GM23338 (cell line): ENCODE results near the gene COBL. TPM values are rescaled to one million over a fixed set of nuclear protein-coding genes. Genes with fewer than 3 reads are reported as not detected.

Experiments
- ATAC-seq: fragments of 200-7000 bp; cut with Tn5 transposase; 3 replicates; pipeline ENCODE4 v1.9.1; 2020
- DNase-seq: peaks from one replicate; pipeline ENCODE4 v3.0.0-alpha.2; 2015; ENCODE audit warnings: low spot score
- H2AFZ ChIP-seq: fragments of 200-600 bp; sonication (generic); 2 replicates; pipeline ENCODE4 v1.8.0; 2016; ENCODE audit warnings: antibody characterized with exemption, mild to moderate bottlenecking, moderate library complexity
- H3F3A ChIP-seq: fragments of 200-600 bp; sonication (generic); replicated peaks from 2 replicates; pipeline ENCODE4 v1.8.0; 2017; ENCODE audit warnings: antibody characterized with exemption, mixed run types, low read depth
- H3K27ac ChIP-seq: fragments of 200-600 bp; sonication (generic); 2 replicates; pipeline ENCODE4 v1.6.1; 2016; ENCODE audit warnings: low read depth
- H3K27me3 ChIP-seq: fragments of 200-600 bp; sonication (generic); 2 replicates; pipeline ENCODE4 v1.8.0; 2016; ENCODE audit warnings: mild to moderate bottlenecking, mixed run types, moderate library complexity; ENCODE audit not compliant: insufficient read depth
- H3K36me3 ChIP-seq: fragments of 200-600 bp; sonication (generic); 2 replicates; pipeline ENCODE4 v1.8.0; 2016; ENCODE audit warnings: mild to moderate bottlenecking; ENCODE audit not compliant: insufficient read depth
- H3K4me1 ChIP-seq: fragments of 200-600 bp; sonication (generic); 2 replicates; pipeline ENCODE4 v1.8.0; 2016; ENCODE audit warnings: mild to moderate bottlenecking, moderate library complexity; ENCODE audit not compliant: insufficient read depth
- H3K4me2 ChIP-seq: fragments of 200-600 bp; sonication (generic); 2 replicates; pipeline ENCODE4 v1.7.1; 2017; ENCODE audit warnings: mixed run types
- H3K4me3 ChIP-seq: fragments of 200-600 bp; sonication (generic); 2 replicates; pipeline ENCODE4 v1.6.1; 2016; ENCODE audit warnings: mixed run types
- H3K79me2 ChIP-seq: fragments of 200-600 bp; sonication (generic); replicated peaks from 2 replicates; pipeline ENCODE4 v1.8.0; 2017; ENCODE audit warnings: mild to moderate bottlenecking; ENCODE audit not compliant: insufficient read depth
- H3K9me2 ChIP-seq: fragments of 200-600 bp; sonication (generic); 2 replicates; pipeline ENCODE4 v1.8.0; 2017; ENCODE audit not compliant: insufficient read depth
- H4K20me1 ChIP-seq: fragments of 200-600 bp; sonication (generic); replicated peaks from 2 replicates; pipeline ENCODE4 v1.8.0; 2017; ENCODE audit warnings: mild to moderate bottlenecking; ENCODE audit not compliant: insufficient read depth
- H3K27ac Mint-ChIP-seq: 2 replicates; pipeline ENCODE4 v1.8.0; 2020; ENCODE audit warnings: inconsistent platforms, mild to moderate bottlenecking, moderate library complexity, mixed read lengths
- H3K27me3 Mint-ChIP-seq: 3 replicates; pipeline ENCODE4 v1.8.0; 2022; ENCODE audit warnings: low read depth, mild to moderate bottlenecking, moderate library complexity, mixed read lengths, inconsistent platforms; ENCODE audit not compliant: insufficient read depth, poor library complexity
- H3K36me3 Mint-ChIP-seq: 3 replicates; pipeline ENCODE4 v1.8.0; 2021; ENCODE audit warnings: low read depth, mild to moderate bottlenecking, inconsistent platforms, moderate library complexity, mixed read lengths
- H3K4me1 Mint-ChIP-seq: 3 replicates; pipeline ENCODE4 v1.8.0; 2020; ENCODE audit warnings: mild to moderate bottlenecking, inconsistent platforms, mixed read lengths
- H3K4me3 Mint-ChIP-seq: 3 replicates; pipeline ENCODE4 v1.8.0; 2021; ENCODE audit warnings: moderate library complexity, mild to moderate bottlenecking, inconsistent platforms, mixed read lengths
- H3K9me3 Mint-ChIP-seq: 3 replicates; pipeline ENCODE4 v1.8.0; 2020; ENCODE audit warnings: moderate library complexity, mild to moderate bottlenecking, inconsistent platforms, mixed read lengths
- CREB1 ChIP-seq: fragments of 250-450 bp; sonication (Bioruptor Pico); IDR thresholded peaks from 2 replicates; pipeline ENCODE4 v1.5.0; 2020; ENCODE audit warnings: low read depth, mild to moderate bottlenecking, moderate library complexity
- EZH2 ChIP-seq: fragments of 200-600 bp; sonication (generic); IDR thresholded peaks from one replicate; pipeline ENCODE4 v1.8.0; 2017; ENCODE audit warnings: antibody characterized with exemption, mild to moderate bottlenecking, low read depth; ENCODE audit not compliant: unreplicated experiment
- EZH2phosphoT487 ChIP-seq: fragments of 200-600 bp; sonication (generic); IDR thresholded peaks from one replicate; pipeline ENCODE4 v1.8.1; 2018; ENCODE audit warnings: antibody characterized with exemption; ENCODE audit not compliant: unreplicated experiment
- JUNB ChIP-seq: IDR thresholded peaks from one replicate; pipeline ENCODE4 v1.6.1; 2016; ENCODE audit warnings: antibody characterized with exemption; ENCODE audit not compliant: unreplicated experiment
- NANOG ChIP-seq: IDR thresholded peaks from 2 replicates; pipeline ENCODE4 v1.6.1; 2016; ENCODE audit warnings: antibody characterized with exemption, borderline replicate concordance
- STAT1 ChIP-seq: IDR thresholded peaks from one replicate; pipeline ENCODE4 v1.6.1; 2016; ENCODE audit warnings: antibody characterized with exemption; ENCODE audit not compliant: unreplicated experiment
- ZNF114 ChIP-seq: fragments of 250-450 bp; sonication (Bioruptor Pico); IDR thresholded peaks from 2 replicates; pipeline ENCODE4 v1.5.0; 2020; ENCODE audit warnings: mild to moderate bottlenecking, moderate library complexity
- ZNF331 ChIP-seq: fragments of 250-450 bp; sonication (Bioruptor Pico); IDR thresholded peaks from 2 replicates; pipeline ENCODE4 v1.5.0; 2020; ENCODE audit warnings: low read depth, mild to moderate bottlenecking, moderate library complexity
- polyA plus RNA-seq: library from polyadenylated mRNA; unstranded; fragments of >200 nt; fragmentation: Nextera tagmentation; extraction: Ambion mirVana; gene quantifications from 2 replicates; pipeline ENCODE4 v1.2.1, GENCODE V29; 2016
- total RNA-seq: library from RNA; depleted of rRNA; stranded (reverse); fragments of >200 nt; shearing (Covaris generic); gene quantifications from 2 replicates; pipeline ENCODE4 v1.2.3, GENCODE V29; 2014
- TF ChIP-seq, protein P1 (sequence below): IDR thresholded peaks from 2 replicates; pipeline ENCODE4 v1.6.1; 2016; ENCODE audit warnings: antibody characterized with exemption
- TF ChIP-seq, protein P2 (sequence below): fragments of 250-450 bp; sonication (Bioruptor Pico); IDR thresholded peaks from 2 replicates; pipeline ENCODE4 v1.5.0; 2020; ENCODE audit warnings: mild to moderate bottlenecking, moderate library complexity
- TF ChIP-seq, protein P3 (sequence below), 2 experiments: fragments of 200-600 bp in 1 of 2; sonication (generic) in 1 of 2; conservative IDR thresholded peaks; 2 replicates each; pipeline versions ENCODE4 v1.5.1 to v1.6.1; 2016 to 2017; ENCODE audit warnings: antibody characterized with exemption in 2 of 2, low read depth in 2 of 2, mild to moderate bottlenecking in 2 of 2, moderate library complexity in 1 of 2

COBL gene
- total and polyA plus RNA-seq, 2 experiments from 2014 or later: 18.3 to 51.9 TPM

DNA sequence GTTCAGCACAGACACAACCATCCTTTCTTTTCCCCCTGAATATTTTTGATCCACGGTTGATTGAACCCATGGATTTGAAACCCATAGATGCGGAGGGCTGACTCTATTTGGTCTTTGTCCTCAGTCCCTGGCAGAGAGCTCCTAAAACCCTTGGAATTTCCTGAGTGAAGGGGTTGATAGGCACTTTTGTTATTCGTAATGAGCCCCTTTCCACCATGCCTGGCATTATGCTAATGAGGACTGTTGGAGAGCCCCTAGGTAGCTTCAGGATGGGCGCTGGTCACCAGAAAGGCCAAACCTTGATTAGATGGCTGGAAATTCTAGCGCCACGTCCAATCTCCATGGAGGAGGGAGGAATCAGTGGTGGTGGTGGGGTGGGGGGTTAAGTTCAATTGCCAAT lies 328.1 kb downstream of the COBL start:
- Histone ChIP-seq H3K4me3 (no peak overlapping the region), H3K9me2 (peaks cover 15% of the 10 kb centered on the region), H3K36me3 (no peaks in the 10 kb centered on the region), H3K27me3 (no peaks in the 10 kb centered on the region), H3K4me2 (peak overlapping the region; percentile 17; the same call in 1 of the 2 replicates), H3K27ac (no peak overlapping the region), H2AFZ (no peak overlapping the region), H3K4me1 (peaks cover 28% of the 10 kb centered on the region), H3K79me2 (no peaks in the 10 kb centered on the region), H4K20me1 (no peaks in the 10 kb centered on the region), H3F3A (no peaks in the 10 kb centered on the region)
- 0 out of 3 replicates have a peak, but pooled peaks cover 4% of the 10 kb centered on the region for H3K9me3 Mint-ChIP-seq
- no peak overlapping the region; the same call in 2 of the 3 replicates for H3K4me3 Mint-ChIP-seq
- TF ChIP-seq, protein P1, sequence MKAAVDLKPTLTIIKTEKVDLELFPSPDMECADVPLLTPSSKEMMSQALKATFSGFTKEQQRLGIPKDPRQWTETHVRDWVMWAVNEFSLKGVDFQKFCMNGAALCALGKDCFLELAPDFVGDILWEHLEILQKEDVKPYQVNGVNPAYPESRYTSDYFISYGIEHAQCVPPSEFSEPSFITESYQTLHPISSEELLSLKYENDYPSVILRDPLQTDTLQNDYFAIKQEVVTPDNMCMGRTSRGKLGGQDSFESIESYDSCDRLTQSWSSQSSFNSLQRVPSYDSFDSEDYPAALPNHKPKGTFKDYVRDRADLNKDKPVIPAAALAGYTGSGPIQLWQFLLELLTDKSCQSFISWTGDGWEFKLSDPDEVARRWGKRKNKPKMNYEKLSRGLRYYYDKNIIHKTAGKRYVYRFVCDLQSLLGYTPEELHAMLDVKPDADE: no peak
- TF ChIP-seq CREB1 (CRISPR knock-in tag) (no peak), NANOG (peak; percentile 59; the same call in 1 of the 2 replicates), JUNB (no peak), STAT1 (no peak), ZNF331 (CRISPR knock-in tag) (no peak), ZNF114 (CRISPR knock-in tag) (no peak), EZH2 (no peak), EZH2phosphoT487 (no peak)
- TF ChIP-seq, protein P2, sequence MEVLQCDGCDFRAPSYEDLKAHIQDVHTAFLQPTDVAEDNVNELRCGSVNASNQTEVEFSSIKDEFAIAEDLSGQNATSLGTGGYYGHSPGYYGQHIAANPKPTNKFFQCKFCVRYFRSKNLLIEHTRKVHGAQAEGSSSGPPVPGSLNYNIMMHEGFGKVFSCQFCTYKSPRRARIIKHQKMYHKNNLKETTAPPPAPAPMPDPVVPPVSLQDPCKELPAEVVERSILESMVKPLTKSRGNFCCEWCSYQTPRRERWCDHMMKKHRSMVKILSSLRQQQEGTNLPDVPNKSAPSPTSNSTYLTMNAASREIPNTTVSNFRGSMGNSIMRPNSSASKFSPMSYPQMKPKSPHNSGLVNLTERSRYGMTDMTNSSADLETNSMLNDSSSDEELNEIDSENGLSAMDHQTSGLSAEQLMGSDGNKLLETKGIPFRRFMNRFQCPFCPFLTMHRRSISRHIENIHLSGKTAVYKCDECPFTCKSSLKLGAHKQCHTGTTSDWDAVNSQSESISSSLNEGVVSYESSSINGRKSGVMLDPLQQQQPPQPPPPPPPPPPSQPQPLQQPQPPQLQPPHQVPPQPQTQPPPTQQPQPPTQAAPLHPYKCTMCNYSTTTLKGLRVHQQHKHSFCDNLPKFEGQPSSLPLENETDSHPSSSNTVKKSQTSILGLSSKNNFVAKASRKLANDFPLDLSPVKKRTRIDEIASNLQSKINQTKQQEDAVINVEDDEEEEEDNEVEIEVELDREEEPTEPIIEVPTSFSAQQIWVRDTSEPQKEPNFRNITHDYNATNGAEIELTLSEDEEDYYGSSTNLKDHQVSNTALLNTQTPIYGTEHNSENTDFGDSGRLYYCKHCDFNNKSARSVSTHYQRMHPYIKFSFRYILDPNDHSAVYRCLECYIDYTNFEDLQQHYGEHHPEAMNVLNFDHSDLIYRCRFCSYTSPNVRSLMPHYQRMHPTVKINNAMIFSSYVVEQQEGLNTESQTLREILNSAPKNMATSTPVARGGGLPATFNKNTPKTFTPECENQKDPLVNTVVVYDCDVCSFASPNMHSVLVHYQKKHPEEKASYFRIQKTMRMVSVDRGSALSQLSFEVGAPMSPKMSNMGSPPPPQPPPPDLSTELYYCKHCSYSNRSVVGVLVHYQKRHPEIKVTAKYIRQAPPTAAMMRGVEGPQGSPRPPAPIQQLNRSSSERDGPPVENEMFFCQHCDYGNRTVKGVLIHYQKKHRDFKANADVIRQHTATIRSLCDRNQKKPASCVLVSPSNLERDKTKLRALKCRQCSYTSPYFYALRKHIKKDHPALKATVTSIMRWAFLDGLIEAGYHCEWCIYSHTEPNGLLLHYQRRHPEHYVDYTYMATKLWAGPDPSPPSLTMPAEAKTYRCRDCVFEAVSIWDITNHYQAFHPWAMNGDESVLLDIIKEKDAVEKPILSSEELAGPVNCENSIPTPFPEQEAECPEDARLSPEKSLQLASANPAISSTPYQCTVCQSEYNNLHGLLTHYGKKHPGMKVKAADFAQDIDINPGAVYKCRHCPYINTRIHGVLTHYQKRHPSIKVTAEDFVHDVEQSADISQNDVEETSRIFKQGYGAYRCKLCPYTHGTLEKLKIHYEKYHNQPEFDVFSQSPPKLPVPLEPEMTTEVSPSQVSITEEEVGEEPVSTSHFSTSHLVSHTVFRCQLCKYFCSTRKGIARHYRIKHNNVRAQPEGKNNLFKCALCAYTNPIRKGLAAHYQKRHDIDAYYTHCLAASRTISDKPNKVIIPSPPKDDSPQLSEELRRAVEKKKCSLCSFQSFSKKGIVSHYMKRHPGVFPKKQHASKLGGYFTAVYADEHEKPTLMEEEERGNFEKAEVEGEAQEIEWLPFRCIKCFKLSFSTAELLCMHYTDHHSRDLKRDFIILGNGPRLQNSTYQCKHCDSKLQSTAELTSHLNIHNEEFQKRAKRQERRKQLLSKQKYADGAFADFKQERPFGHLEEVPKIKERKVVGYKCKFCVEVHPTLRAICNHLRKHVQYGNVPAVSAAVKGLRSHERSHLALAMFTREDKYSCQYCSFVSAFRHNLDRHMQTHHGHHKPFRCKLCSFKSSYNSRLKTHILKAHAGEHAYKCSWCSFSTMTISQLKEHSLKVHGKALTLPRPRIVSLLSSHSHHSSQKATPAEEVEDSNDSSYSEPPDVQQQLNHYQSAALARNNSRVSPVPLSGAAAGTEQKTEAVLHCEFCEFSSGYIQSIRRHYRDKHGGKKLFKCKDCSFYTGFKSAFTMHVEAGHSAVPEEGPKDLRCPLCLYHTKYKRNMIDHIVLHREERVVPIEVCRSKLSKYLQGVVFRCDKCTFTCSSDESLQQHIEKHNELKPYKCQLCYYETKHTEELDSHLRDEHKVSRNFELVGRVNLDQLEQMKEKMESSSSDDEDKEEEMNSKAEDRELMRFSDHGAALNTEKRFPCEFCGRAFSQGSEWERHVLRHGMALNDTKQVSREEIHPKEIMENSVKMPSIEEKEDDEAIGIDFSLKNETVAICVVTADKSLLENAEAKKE (CRISPR knock-in tag): peak; percentile 94
- TF ChIP-seq, protein P3, sequence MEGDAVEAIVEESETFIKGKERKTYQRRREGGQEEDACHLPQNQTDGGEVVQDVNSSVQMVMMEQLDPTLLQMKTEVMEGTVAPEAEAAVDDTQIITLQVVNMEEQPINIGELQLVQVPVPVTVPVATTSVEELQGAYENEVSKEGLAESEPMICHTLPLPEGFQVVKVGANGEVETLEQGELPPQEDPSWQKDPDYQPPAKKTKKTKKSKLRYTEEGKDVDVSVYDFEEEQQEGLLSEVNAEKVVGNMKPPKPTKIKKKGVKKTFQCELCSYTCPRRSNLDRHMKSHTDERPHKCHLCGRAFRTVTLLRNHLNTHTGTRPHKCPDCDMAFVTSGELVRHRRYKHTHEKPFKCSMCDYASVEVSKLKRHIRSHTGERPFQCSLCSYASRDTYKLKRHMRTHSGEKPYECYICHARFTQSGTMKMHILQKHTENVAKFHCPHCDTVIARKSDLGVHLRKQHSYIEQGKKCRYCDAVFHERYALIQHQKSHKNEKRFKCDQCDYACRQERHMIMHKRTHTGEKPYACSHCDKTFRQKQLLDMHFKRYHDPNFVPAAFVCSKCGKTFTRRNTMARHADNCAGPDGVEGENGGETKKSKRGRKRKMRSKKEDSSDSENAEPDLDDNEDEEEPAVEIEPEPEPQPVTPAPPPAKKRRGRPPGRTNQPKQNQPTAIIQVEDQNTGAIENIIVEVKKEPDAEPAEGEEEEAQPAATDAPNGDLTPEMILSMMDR (conservative IDR thresholded peaks at IDR 0.05; ENCODE audit: low read depth in 2 of 2): no peak
- H3K36me3 Mint-ChIP-seq: no peaks in the 10 kb centered on the region
- ATAC-seq (peak; percentile 84), DNase-seq (peak; percentile 63)
- no peak overlapping the region for H3K27ac Mint-ChIP-seq
- H3K4me1 Mint-ChIP-seq: peaks cover 26% of the 10 kb centered on the region
- peaks cover 4% of the 10 kb centered on the region for H3K27me3 Mint-ChIP-seq
